MM.1S (cell line): ENCODE data around the gene TRPV4.

Experiments used
- DNase-seq: peaks from one replicate; pipeline ENCODE4 v3.0.0-alpha.2; 2015
- H2AFZ ChIP-seq: fragments of 300-600 bp; sonication (generic); 2 replicates; pipeline ENCODE4 v1.6.0; 2016; ENCODE audit warnings: antibody characterized with exemption, low read length
- H3F3A ChIP-seq: fragments of 300-600 bp; sonication (generic); 2 replicates; pipeline ENCODE4 v1.6.1; 2016; ENCODE audit warnings: mild to moderate bottlenecking, antibody characterized with exemption, low read length, moderate library complexity, mixed read lengths; ENCODE audit not compliant: insufficient read depth
- H3K27ac ChIP-seq: fragments of 300-600 bp; sonication (generic); 2 replicates; pipeline ENCODE4 v1.5.1; 2016; ENCODE audit warnings: mild to moderate bottlenecking, low read length
- H3K27me3 ChIP-seq: fragments of 300-600 bp; sonication (generic); replicated peaks from 2 replicates; pipeline ENCODE4 v1.6.0; 2016; ENCODE audit warnings: low read length; ENCODE audit not compliant: insufficient read depth
- H3K36me3 ChIP-seq: fragments of 300-600 bp; sonication (generic); replicated peaks from 2 replicates; pipeline ENCODE4 v1.6.1; 2016; ENCODE audit warnings: mild to moderate bottlenecking, low read length, mixed read lengths; ENCODE audit not compliant: insufficient read depth
- H3K4me1 ChIP-seq: fragments of 300-600 bp; sonication (generic); 2 replicates; pipeline ENCODE4 v1.6.1; 2016; ENCODE audit warnings: low read length, mixed read lengths
- H3K4me2 ChIP-seq: fragments of 300-600 bp; sonication (generic); 2 replicates; pipeline ENCODE4 v1.6.0; 2016; ENCODE audit warnings: low read depth, low read length
- H3K4me3 ChIP-seq: fragments of 300-600 bp; sonication (generic); 2 replicates; pipeline ENCODE4 v1.5.1; 2016; ENCODE audit warnings: low read length, mixed read lengths
- H3K79me2 ChIP-seq: fragments of 300-600 bp; sonication (generic); 2 replicates; pipeline ENCODE4 v1.6.1; 2016; ENCODE audit warnings: mixed run types, low read length, mixed read lengths
- H3K9ac ChIP-seq: fragments of 300-600 bp; sonication (generic); 2 replicates; pipeline ENCODE4 v1.6.1; 2016; ENCODE audit warnings: low read length, mixed read lengths
- H3K9me2 ChIP-seq: fragments of 300-600 bp; sonication (generic); replicated peaks from 2 replicates; pipeline ENCODE4 v1.6.1; 2016; ENCODE audit warnings: mild to moderate bottlenecking, low read length, mixed read lengths; ENCODE audit not compliant: insufficient read depth
- H3K9me3 ChIP-seq: fragments of 300-600 bp; sonication (generic); replicated peaks from 2 replicates; pipeline ENCODE4 v1.6.1; 2016; ENCODE audit warnings: mild to moderate bottlenecking, low read length, mixed read lengths; ENCODE audit not compliant: insufficient read depth
- H4K20me1 ChIP-seq: fragments of 300-600 bp; sonication (generic); 2 replicates; pipeline ENCODE4 v1.6.1; 2016; ENCODE audit warnings: mild to moderate bottlenecking, low read length, moderate library complexity, mixed read lengths; ENCODE audit not compliant: insufficient read depth
- EZH2 ChIP-seq: fragments of 300-600 bp; sonication (generic); optimal IDR thresholded peaks from 2 replicates; pipeline ENCODE3; 2017; ENCODE audit warnings: low read depth, mild to moderate bottlenecking, antibody characterized with exemption, low read length, mixed read lengths
- EZH2phosphoT487 ChIP-seq: fragments of 300-600 bp; sonication (generic); IDR thresholded peaks from 2 replicates; pipeline ENCODE4 v1.6.1; 2018; ENCODE audit warnings: antibody characterized with exemption, low read length
- TF ChIP-seq, protein P1 (sequence below): fragments of 300-600 bp; sonication (generic); IDR thresholded peaks from 2 replicates; pipeline ENCODE4 v1.5.1; 2016; ENCODE audit warnings: antibody characterized with exemption, low read length, mixed read lengths

Gene TRPV4

DNA sequence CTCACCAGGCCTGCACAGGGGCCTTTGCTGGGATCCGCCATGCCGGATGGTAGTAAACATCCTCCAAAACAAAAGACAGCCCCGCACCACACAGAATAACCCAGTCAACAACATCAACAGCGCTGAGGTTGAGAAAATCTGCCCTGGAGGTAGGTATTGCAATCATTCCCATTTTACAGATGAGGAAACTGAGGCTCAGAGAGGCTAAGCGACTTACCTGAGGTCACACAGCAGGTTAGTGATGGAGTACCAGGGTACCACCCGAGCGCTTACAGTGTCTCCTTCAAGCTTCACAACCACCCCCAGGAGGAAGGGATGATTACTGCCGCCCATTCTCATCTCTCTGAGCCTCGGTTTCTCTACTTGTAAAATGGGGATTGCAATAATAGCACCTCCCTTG, 14.9 kb downstream of the TRPV4 start:
- Histone ChIP-seq H3K9ac (no peak overlapping the region), H3K4me3 (no peak overlapping the region), H3F3A (no peaks in the 10 kb centered on the region), H3K4me1 (no peaks in the 10 kb centered on the region), H2AFZ (no peak overlapping the region), H3K9me2 (no peaks in the 10 kb centered on the region), H3K27ac (no peak overlapping the region), H3K27me3 (no peaks in the 10 kb centered on the region; the same call in 1 of the 2 replicates), H3K9me3 (no peaks in the 10 kb centered on the region), H4K20me1 (no peaks in the 10 kb centered on the region), H3K36me3 (no peaks in the 10 kb centered on the region), H3K4me2 (no peak overlapping the region), H3K79me2 (no peaks in the 10 kb centered on the region)
- DNase-seq = no peak
- TF ChIP-seq, protein P1, sequence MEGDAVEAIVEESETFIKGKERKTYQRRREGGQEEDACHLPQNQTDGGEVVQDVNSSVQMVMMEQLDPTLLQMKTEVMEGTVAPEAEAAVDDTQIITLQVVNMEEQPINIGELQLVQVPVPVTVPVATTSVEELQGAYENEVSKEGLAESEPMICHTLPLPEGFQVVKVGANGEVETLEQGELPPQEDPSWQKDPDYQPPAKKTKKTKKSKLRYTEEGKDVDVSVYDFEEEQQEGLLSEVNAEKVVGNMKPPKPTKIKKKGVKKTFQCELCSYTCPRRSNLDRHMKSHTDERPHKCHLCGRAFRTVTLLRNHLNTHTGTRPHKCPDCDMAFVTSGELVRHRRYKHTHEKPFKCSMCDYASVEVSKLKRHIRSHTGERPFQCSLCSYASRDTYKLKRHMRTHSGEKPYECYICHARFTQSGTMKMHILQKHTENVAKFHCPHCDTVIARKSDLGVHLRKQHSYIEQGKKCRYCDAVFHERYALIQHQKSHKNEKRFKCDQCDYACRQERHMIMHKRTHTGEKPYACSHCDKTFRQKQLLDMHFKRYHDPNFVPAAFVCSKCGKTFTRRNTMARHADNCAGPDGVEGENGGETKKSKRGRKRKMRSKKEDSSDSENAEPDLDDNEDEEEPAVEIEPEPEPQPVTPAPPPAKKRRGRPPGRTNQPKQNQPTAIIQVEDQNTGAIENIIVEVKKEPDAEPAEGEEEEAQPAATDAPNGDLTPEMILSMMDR = no peak
- TF ChIP-seq EZH2phosphoT487 = no peak
- TF ChIP-seq EZH2 = no peak

DNA sequence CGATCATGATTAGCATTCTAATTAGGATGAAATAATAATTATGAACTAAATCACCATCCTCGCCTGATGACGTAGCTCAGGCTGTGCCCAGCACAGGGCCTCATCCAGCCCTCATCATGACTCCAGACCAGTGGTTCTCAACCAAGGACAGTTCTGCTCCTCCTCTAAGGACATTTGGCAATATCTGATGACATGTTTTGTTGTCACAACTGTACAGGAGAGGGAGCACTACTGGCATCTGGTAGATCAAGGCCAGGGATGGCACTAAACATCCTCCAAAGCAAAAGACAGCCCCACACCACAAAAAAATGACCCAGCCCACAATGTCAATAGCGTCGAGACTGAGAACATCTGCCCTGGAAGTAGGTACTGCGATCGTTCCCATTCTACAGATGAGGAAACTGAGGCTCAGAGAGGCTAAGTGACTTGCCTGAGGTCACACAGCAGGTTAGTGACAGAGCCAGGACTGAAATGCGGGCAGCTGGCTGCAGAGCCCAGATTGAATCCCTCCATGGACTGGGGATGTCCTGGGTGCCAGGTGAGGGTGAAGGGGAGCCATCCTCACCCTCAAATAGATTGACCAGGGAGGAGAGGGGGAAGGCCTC, 15.5 kb downstream of the TRPV4 start:
- no peak for TF ChIP-seq EZH2phosphoT487
- TF ChIP-seq, protein P1 = no peak

DNA sequence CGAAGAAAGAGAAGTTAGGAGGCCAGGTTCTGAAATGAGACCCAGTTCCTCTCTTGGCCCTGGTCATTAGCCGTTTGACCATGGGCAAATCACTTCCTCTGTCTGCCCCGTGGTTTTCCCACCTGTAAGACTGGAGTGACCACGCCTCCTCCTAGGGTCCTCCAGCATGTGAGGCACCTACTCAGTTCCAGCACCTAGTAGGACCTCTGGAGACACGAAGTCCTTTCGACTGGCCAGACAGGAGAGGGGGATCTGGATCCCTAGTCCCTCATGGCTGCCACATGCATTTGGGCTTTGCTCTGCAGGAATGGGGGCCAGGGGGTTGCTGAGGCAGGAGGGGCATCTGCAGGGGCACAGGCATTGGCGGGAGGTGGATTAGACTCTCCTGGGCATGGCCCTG, 16.3 kb downstream of the TRPV4 start:
- Histone ChIP-seq H2AFZ (no peak overlapping the region), H3K4me1 (no peaks in the 10 kb centered on the region), H3K9ac (no peak overlapping the region), H3K9me3 (no peaks in the 10 kb centered on the region), H3K4me2 (no peak overlapping the region), H4K20me1 (no peaks in the 10 kb centered on the region), H3F3A (no peaks in the 10 kb centered on the region), H3K9me2 (no peaks in the 10 kb centered on the region), H3K27me3 (no peaks in the 10 kb centered on the region; the same call in none of the 2 replicates), H3K36me3 (no peaks in the 10 kb centered on the region), H3K4me3 (no peak overlapping the region), H3K27ac (no peak overlapping the region), H3K79me2 (no peaks in the 10 kb centered on the region)
- TF ChIP-seq EZH2 (no peak), EZH2phosphoT487 (no peak)
- TF ChIP-seq, protein P1 = no peak
- no peak for DNase-seq

More for the DNA sequence above, 15.5 kb downstream of the TRPV4 start:
- no peak overlapping the region for H3K4me2 ChIP-seq
- H2AFZ ChIP-seq = no peak overlapping the region
- no peaks in the 10 kb centered on the region; the same call in none of the 2 replicates for H3K27me3 ChIP-seq
- H3K27ac ChIP-seq = no peak overlapping the region
- no peaks in the 10 kb centered on the region for H3F3A ChIP-seq
- no peaks in the 10 kb centered on the region for H3K79me2 ChIP-seq
- H3K9me3 ChIP-seq = no peaks in the 10 kb centered on the region
- no peaks in the 10 kb centered on the region for H4K20me1 ChIP-seq
- H3K9me2 ChIP-seq = no peaks in the 10 kb centered on the region
- DNase-seq = no peak
- H3K4me1 ChIP-seq = no peaks in the 10 kb centered on the region
- no peak overlapping the region for H3K4me3 ChIP-seq
- no peaks in the 10 kb centered on the region for H3K36me3 ChIP-seq
- no peak overlapping the region for H3K9ac ChIP-seq
